NOMO-1 (cell line): Measurements from ENCODE around the gene ZNF385B.

Experiments
- DNase-seq, 2 experiments: peaks; one replicate each; lab custom pipeline; 2025; ENCODE audit not compliant: unreplicated experiment in 2 of 2; lab: John Stamatoyannopoulos, UW

The ZNF385B gene

GRCh38 chr2:179559108-179559806 is 302.2 kb downstream of the ZNF385B start:
- DNase-seq, result no peak

DNA sequence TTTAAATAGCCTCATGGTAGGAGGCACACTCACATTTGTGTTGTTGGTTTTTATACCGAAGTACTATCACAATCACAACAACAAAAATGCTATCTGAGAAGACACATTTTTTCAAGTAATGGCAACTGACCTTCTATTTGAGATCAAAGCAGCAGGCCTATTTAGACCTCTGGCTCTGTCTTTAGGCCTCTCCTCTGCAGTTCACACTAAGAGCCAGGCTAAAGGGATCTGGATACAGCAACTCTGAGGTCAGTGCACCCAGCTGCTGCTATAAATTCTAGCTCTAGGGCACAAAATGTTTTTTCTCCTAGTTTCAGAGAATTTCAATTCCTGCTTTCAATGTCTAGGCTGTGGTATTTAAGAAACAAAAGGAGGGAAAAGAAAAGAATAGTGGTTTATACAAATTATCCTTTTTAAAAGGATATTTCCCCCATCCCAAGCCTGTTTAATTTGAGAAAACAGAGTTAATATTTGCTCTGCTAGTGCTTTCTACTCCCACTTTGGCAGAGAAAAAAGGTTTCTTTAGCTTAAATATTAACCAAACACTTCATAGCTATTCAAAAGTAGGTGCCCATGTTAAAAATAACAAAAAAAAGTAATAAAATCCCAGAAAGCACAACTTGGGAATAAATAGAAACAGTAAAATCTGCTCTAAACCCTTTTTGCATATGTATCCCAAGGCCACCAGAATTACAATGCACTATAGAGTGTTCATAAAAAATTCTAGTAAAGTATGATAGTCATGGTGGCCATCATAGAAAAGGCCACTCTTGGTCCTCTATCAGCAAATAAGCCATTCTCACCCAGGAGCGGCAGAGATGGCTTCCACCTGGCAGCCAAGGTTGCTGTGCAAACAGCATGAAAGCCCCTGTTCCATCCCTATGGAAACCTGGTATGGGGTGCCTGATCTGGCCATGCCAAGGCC is 303.1 kb downstream of the ZNF385B start:
- no peak for DNase-seq

GRCh38 chr2:179556425-179556824 is 305.0 kb downstream of the ZNF385B start:
- DNase-seq, result no peak

GRCh38 chr2:179555691-179556283 is 305.6 kb downstream of the ZNF385B start:
- DNase-seq, result no peak

DNA sequence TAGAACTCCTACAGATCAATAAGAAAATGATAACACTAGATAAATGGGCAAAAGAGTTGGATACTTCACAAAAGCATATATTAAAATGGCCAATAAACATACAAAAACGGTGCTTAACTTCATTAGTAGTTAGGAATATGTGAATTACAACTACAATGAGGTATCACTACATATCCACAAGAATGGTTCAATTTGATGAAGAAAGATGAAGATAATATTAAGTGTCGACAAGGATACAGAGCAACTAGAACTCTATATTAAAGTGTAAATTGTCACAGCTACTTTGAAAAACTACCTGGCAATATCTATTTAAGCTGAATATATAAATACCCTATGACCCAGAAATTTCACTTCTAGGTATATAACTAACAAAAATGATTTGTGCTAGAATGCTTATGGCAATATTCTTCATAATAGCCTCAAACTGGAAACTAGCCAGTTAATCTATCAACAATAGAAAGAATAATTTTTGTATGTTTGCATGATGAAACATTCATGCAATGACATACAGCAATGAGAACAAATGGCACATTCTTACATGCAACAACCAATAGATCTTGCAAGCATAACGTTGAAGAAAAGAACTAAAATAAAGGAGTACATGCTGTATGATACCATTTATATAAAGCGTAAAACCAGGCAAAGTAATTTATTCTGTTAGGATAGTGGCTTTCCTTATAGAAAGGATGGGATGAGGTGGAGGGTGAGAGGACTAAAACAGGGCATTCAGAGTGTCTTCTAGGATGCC is 306.6 kb downstream of the ZNF385B start:
- no peak for DNase-seq

DNA sequence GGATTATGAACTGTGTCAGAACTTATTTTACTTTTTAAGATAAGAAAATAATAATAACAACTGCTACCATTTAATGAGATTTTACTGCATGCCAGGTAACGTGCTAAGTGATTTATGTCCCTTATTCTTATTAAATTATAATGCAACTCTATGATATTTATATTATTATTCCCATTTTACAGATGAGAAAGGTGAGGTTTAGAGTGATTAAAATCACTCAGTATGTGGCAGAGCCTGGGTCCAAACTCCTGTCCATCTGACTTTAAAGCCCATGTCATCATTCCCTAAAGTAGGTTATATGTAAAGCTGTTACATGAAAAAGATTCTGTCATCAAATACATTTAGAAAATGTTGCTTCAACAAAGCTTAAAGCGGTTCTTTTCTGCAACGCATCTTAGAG is 308.0 kb downstream of the ZNF385B start:
- DNase-seq, result no peak

GRCh38 chr2:179551539-179552045 is 309.8 kb downstream of the ZNF385B start:
- no peak for DNase-seq

DNA sequence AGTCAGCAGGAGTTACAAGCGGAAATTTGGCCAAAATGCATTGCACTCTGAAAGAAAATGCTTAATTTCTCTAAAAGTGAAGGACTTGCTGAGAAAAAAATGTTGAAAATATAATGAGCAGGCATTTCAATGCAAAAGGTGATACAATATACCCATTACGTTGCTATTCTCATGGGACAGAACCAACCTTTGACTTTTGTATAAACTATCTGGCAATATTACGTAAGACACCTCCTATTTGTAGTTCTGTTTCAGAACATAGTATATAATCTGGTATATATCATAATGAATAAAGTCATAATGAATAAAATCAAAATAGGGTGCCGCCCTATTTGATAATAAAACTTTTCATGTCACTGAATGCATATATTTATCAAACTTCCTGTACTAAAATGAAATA is 310.6 kb downstream of the ZNF385B start:
- DNase-seq, result no peak

GRCh38 chr2:179550214-179550613 is 311.2 kb downstream of the ZNF385B start:
- DNase-seq, result no peak

DNA sequence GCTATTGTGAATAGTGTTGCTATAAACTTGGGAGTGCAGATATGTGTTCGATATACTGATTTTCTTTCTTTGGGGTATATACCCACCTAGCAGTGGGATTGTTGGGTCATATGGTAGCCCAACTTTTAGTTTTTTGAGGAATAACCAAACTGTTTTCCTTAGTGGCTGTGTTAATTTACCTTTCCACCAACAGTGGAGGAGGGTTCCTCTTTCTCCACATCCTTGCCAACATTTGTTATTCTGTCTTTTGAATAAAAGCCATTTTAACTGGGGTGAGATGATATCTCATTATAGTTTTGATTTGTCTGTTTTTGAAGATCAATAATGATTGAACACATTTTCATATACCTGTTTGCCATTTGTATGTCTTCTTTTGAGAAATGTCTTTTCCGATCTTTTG is 314.8 kb downstream of the ZNF385B start:
- DNase-seq, result no peak

DNA sequence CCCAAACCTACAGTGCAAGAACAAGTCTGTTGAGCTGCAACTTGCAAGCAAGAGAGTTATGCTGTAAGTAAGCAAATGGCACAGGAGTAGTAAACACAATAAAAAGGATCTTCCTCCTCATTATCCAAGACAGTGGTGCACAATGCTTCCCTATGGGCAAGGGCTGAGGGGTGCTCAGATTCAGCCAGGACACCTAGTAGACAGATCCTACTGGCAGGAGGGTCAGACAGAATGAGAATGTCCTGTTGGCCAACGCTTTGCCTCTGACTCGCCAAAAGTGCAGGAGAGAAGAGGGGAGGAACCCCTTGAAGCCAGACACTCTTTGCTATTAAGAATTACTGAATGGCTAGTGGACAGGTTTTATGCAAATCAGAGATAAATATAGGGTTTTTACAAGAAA is 316.4 kb downstream of the ZNF385B start:
- DNase-seq, result no peak

DNA sequence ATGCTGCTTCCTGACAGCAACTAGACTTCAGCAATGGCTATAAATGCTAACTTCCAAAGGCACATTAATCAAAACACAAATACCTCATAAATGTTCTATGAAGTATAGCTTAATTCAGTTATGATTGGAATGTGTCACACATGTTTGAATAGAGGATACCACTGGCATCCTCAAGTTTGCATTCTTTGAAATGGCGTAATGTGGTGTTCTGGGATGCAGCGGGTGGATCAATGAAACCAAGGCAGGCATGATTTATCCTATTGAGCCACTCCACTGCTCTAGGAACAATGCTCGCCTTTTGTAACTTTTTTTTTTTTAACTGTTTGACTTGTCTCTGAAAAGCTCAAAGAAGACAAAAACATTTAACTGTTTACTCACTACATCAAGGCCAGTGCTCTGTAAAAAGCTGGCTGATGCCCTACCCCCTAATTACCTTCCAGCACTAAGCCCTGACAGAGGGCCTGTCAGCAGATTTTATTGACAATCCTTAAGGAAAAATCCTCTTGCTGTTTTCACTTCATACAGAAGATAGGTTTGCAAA is 318.0 kb downstream of the ZNF385B start:
- no peak for DNase-seq

- no peak for DNase-seq
Observed at GRCh38 chr2:179541586-179541985, 319.8 kb downstream of the ZNF385B start.

GRCh38 chr2:179539124-179539511 is 322.3 kb downstream of the ZNF385B start:
- no peak for DNase-seq

DNA sequence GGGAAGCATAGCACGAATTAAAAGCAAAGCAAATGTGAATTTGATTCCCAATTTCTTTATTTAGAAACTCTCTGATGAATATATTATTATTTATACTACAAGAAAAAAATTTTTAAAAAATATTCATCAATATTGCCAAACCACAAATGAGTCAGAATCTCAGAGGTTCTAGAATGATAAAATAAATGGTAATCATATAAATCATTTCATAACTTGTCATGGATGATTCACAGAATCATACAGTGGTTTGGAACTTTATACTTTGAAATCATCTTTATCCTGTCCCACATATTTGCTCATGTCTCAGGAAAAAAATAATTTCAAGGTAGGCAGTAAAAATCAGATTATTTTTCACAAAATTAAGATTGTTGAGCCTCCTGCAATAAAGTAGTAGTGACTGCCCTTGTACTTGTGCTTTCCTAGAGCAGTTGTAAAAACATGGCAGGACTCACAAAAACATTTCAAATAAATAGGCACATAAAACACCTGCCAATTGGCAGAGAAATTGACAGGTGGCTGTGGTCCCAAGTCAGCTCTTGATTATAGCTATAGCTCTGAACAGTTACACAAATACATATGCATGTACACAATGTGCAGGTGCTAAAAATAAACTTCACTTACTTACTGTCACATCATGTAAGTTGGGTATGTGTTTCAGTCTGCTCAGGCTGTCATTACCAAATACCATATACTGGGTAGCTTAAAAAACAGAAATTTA is 322.8 kb downstream of the ZNF385B start:
- DNase-seq, result no peak

DNA sequence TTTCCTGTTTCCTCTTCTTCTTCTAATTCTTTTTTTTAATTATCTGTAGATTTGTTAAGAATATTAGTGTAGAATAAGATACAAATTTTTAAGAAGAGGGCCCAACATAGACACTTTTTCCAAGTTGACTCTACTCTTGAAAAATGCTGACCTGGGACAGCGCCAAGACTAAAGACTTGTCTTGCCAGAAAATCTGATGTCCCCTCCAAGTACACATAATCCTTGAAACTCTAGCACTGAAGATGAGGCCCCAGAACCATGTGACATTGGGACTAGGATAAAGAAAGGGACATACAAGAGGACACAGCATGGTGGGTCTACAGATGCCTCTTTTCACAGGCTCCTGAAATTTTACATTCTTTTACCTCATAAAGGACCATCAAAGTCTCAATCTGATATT is 325.2 kb downstream of the ZNF385B start:
- no peak for DNase-seq

- DNase-seq, result no peak
Observed at GRCh38 chr2:179533875-179534274, 327.5 kb downstream of the ZNF385B start.

DNA sequence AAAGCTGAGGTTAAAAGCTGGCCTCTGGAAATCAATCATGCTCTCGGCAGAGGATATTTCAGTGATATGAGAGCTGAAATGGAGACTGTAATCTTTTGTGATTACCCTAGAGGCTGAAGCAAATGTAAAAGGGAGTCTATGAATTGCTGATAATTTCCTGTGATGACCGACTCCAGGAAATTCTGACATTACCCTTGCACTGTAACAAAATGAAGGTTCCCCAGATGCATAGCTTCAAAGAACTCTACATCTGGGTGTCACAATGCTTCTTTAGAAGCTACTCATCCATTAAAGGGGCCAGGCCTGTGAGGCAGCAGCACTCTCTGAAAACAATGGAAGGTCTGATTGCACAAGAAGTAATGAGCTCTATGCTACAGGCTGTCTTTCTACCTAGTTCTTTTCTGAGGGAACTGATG is 328.5 kb downstream of the ZNF385B start:
- DNase-seq, result no peak

DNA sequence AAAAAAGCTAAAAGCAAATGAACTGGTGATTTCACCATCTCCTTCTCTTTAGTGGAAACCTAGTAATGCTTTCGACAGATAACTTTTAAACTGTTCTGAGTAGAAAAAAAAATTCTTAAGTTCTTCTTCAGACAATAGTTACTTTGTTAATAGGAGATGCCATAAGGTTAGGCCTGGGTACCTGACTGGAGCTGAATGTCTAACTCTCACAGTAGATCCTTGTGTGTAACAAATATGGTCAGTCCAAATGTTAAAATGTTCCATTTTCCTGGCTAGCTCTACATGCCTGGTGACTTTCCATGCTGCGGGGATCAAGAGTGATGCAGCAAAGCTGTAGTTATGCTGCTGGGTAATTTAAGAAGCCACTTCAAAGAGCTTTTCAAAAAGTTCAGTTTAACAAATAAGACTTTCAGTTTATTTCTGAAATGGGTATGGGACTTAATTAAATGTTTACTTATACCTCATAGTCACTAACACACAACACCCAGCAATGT is 332.8 kb downstream of the ZNF385B start:
- DNase-seq, result no peak

DNA sequence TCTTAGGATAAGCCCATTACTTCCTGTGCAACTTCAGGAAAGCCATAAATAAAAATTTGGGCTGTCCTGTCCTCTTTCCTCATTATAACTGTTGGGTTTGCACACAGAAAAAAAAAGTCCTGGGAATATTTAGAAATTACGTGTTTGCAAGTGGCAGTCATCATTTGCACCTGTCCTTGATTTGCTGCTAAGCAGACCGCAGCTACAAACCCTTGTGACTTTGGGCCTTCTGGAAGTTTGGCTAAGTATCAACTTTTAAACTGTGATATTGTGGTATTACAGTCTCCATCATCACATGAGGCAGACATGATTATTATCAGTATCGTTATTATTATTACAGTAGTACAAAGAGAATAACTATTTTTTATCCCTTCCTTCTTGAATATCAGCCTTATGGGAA is 336.1 kb downstream of the ZNF385B start:
- DNase-seq, result no peak
